ENCODE results near the gene SPTBN4.
"Not testable (repeated sequence)": the region's sequence is repeated elsewhere in the genome, so short reads cannot be mapped to it uniquely, and the experiment has no call there.

DNA sequence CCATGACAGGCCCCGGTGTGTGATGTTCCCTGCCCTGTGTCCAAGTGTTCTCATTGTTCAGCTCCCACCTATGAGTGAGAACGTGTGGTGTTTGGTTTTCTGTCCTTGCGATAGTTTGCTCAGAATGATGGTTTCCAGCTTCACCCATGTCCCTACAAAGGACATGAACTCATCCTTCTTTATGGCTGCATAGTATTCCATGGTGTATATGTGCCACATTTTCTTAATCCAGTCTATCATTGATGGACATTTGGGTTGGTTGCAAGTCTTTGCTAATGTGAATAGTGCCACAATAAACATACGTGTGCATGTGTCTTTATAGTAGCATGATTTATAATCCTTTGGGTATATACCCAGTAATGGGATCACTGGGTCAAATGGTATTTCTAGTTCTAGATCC, 80.4 kb downstream of the SPTBN4 start:
- TF ChIP-seq, protein P1, sequence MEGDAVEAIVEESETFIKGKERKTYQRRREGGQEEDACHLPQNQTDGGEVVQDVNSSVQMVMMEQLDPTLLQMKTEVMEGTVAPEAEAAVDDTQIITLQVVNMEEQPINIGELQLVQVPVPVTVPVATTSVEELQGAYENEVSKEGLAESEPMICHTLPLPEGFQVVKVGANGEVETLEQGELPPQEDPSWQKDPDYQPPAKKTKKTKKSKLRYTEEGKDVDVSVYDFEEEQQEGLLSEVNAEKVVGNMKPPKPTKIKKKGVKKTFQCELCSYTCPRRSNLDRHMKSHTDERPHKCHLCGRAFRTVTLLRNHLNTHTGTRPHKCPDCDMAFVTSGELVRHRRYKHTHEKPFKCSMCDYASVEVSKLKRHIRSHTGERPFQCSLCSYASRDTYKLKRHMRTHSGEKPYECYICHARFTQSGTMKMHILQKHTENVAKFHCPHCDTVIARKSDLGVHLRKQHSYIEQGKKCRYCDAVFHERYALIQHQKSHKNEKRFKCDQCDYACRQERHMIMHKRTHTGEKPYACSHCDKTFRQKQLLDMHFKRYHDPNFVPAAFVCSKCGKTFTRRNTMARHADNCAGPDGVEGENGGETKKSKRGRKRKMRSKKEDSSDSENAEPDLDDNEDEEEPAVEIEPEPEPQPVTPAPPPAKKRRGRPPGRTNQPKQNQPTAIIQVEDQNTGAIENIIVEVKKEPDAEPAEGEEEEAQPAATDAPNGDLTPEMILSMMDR (IDR thresholded peaks at IDR 0.05) = not testable (repeated sequence)
- not testable (repeated sequence) for TF ChIP-seq POLR2A (IDR thresholded peaks at IDR 0.05)

All from body of pancreas (tissue), 4 donors.